Measurements from ENCODE around the gene CRISP2. TPM values are rescaled to one million over a fixed set of nuclear protein-coding genes. Genes with fewer than 3 reads are reported as not detected.

CRISP2 gene
- polyA plus RNA-seq, 1 donor from 2014 or later, result not detected

GRCh38 chr6:49733680-49734079 lies 20.3 kb upstream of the CRISP2 start:
- no peak overlapping the region for H3K9ac ChIP-seq (ENCODE audit: low read length)
- no peak overlapping the region for H3K4me2 ChIP-seq (ENCODE audit: low read length)
- H3K9me2 ChIP-seq (ENCODE audit: insufficient read depth, low read length), result no peaks in the 10 kb centered on the region
- H2AFZ ChIP-seq (ENCODE audit: low read depth, low read length), result no peak overlapping the region
- no peak overlapping the region for H3K27ac ChIP-seq (ENCODE audit: low read length)
- no peaks in the 10 kb centered on the region for H3K9me3 ChIP-seq (ENCODE audit: low read length)
- no peaks in the 10 kb centered on the region for H3K27me3 ChIP-seq (ENCODE audit: insufficient read depth, low read depth, low read length)
- H3K79me2 ChIP-seq (replicated peaks; ENCODE audit: insufficient read depth, low read length), result no peaks in the 10 kb centered on the region
- no peaks in the 10 kb centered on the region for H3F3A ChIP-seq (ENCODE audit: insufficient read depth, low read length, poor library complexity, severe bottlenecking)
- TF ChIP-seq SMC3 (conservative IDR thresholded peaks at IDR 0.05; ENCODE audit: poor library complexity) (no peak), TAF1 (IDR thresholded peaks at IDR 0.05; ENCODE audit: low read depth) (no peak), EZH2 (IDR thresholded peaks at IDR 0.05; ENCODE audit: borderline replicate concordance, insufficient read depth, low read length, poor library complexity, severe bottlenecking) (no peak), REST (IDR thresholded peaks at IDR 0.05; ENCODE audit: borderline replicate concordance) (no peak)
- H3K36me3 ChIP-seq (ENCODE audit: insufficient read depth, low read length), result no peaks in the 10 kb centered on the region
- no peak overlapping the region for H3K4me3 ChIP-seq (ENCODE audit: low read length)
- H4K20me1 ChIP-seq (ENCODE audit: insufficient read depth), result no peaks in the 10 kb centered on the region

DNA sequence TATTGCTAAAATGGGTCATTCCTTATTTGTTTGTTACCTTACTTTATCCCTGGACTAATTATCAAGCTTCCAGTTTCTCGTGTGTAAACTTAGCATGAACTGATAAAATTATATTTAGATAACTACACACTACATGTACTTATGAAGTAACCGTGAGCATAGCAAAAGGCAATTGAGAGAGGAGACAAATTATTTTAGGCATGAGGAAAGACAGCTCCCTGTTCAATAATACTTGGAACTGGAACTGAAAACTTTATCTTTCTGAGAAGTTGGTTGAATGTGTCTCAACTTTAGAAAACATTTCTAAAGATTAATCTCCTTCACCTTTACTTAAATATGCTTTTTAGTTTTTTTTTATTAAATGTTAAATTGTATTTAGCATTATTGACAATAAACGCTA lies 19.4 kb upstream of the CRISP2 start:
- Histone ChIP-seq H3K79me2 (replicated peaks; ENCODE audit: insufficient read depth, low read length) (no peaks in the 10 kb centered on the region), H4K20me1 (ENCODE audit: insufficient read depth) (no peaks in the 10 kb centered on the region), H3K4me2 (ENCODE audit: low read length) (no peak overlapping the region), H3K9me3 (ENCODE audit: low read length) (no peaks in the 10 kb centered on the region), H3K9ac (ENCODE audit: low read length) (no peak overlapping the region), H3K27ac (ENCODE audit: low read length) (no peak overlapping the region), H3K36me3 (ENCODE audit: insufficient read depth, low read length) (no peaks in the 10 kb centered on the region), H2AFZ (ENCODE audit: low read depth, low read length) (no peak overlapping the region), H3F3A (ENCODE audit: insufficient read depth, low read length, poor library complexity, severe bottlenecking) (no peaks in the 10 kb centered on the region), H3K27me3 (ENCODE audit: insufficient read depth, low read depth, low read length) (no peaks in the 10 kb centered on the region), H3K9me2 (ENCODE audit: insufficient read depth, low read length) (no peaks in the 10 kb centered on the region), H3K4me3 (ENCODE audit: low read length) (no peak overlapping the region)
- no peak for TF ChIP-seq POLR2AphosphoS5 (IDR thresholded peaks at IDR 0.05)
- TF ChIP-seq EZH2 (IDR thresholded peaks at IDR 0.05; ENCODE audit: borderline replicate concordance, insufficient read depth, low read length, poor library complexity, severe bottlenecking), result no peak
- TF ChIP-seq MXI1 (conservative IDR thresholded peaks at IDR 0.05; ENCODE audit: poor library complexity, severe bottlenecking), result no peak
- TF ChIP-seq EP300 (conservative IDR thresholded peaks at IDR 0.05; ENCODE audit: poor library complexity, severe bottlenecking), result no peak
- no peak for TF ChIP-seq TAF1 (IDR thresholded peaks at IDR 0.05; ENCODE audit: low read depth)
- no peak for TF ChIP-seq SMC3 (conservative IDR thresholded peaks at IDR 0.05; ENCODE audit: poor library complexity)
- no peak for TF ChIP-seq REST (IDR thresholded peaks at IDR 0.05; ENCODE audit: borderline replicate concordance)
- TF ChIP-seq, protein P1, sequence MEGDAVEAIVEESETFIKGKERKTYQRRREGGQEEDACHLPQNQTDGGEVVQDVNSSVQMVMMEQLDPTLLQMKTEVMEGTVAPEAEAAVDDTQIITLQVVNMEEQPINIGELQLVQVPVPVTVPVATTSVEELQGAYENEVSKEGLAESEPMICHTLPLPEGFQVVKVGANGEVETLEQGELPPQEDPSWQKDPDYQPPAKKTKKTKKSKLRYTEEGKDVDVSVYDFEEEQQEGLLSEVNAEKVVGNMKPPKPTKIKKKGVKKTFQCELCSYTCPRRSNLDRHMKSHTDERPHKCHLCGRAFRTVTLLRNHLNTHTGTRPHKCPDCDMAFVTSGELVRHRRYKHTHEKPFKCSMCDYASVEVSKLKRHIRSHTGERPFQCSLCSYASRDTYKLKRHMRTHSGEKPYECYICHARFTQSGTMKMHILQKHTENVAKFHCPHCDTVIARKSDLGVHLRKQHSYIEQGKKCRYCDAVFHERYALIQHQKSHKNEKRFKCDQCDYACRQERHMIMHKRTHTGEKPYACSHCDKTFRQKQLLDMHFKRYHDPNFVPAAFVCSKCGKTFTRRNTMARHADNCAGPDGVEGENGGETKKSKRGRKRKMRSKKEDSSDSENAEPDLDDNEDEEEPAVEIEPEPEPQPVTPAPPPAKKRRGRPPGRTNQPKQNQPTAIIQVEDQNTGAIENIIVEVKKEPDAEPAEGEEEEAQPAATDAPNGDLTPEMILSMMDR (IDR thresholded peaks at IDR 0.05; ENCODE audit: poor library complexity, severe bottlenecking), result no peak
- no peak for TF ChIP-seq RAD21 (conservative IDR thresholded peaks at IDR 0.05)
